Calu3 (cell line): Measurements from ENCODE around the gene CCDC15. TPM values are rescaled to one million over a fixed set of nuclear protein-coding genes. Genes with fewer than 3 reads are reported as not detected.

ENCODE experiments used
- BruUV-seq: library from RNA; stranded (reverse); fragments of 400-500 nt; replicated peaks from 2 replicates; lab custom pipeline; 2021; lab: Mats Ljungman, UMichigan
- CTCF ChIA-PET: fragments of 300-600 bp; sonication (Branson Sonifier 250); formaldehyde crosslinking; loops from one replicate; lab custom pipeline; 2022; ENCODE audit warnings: antibody characterized with exemption; lab: Charles Lee
- DNase-seq: peaks from one replicate; pipeline ENCODE4 v3.0.0; 2022
- H3K27ac Mint-ChIP-seq: one replicate; pipeline ENCODE4 v1.8.0; 2022; ENCODE audit warnings: mixed read lengths; ENCODE audit not compliant: unreplicated experiment
- H3K27me3 Mint-ChIP-seq: one replicate; pipeline ENCODE4 v1.8.0; 2022; ENCODE audit warnings: mixed read lengths; ENCODE audit not compliant: unreplicated experiment
- H3K36me3 Mint-ChIP-seq: one replicate; pipeline ENCODE4 v1.8.0; 2022; ENCODE audit warnings: mild to moderate bottlenecking, moderate library complexity, mixed read lengths; ENCODE audit not compliant: insufficient read depth, unreplicated experiment
- H3K4me1 Mint-ChIP-seq: one replicate; pipeline ENCODE4 v1.8.0; 2022; ENCODE audit warnings: mild to moderate bottlenecking, low read depth, mixed read lengths; ENCODE audit not compliant: unreplicated experiment
- H3K4me3 Mint-ChIP-seq: one replicate; pipeline ENCODE4 v1.8.0; 2022; ENCODE audit warnings: mild to moderate bottlenecking, low read depth, moderate library complexity, mixed read lengths; ENCODE audit not compliant: unreplicated experiment
- H3K9me3 Mint-ChIP-seq: one replicate; pipeline ENCODE4 v1.8.0; 2022; ENCODE audit warnings: low read depth, mixed read lengths; ENCODE audit not compliant: unreplicated experiment
- CTCF ChIP-seq: fragments of 200-600 bp; IDR thresholded peaks from one replicate; pipeline ENCODE4 v1.8.0; 2022; ENCODE audit warnings: antibody characterized with exemption; ENCODE audit not compliant: unreplicated experiment
- intact Hi-C: fragments of 100-400 bp; cut with micrococcal nuclease; formaldehyde crosslinking; loops from one replicate; pipeline ENCODE4 v1.10.0; 2022; ENCODE audit not compliant: unreplicated experiment
- total RNA-seq: library from RNA; stranded (reverse); gene quantifications from 2 replicates; pipeline ENCODE4 v1.2.3, GENCODE V29; 2022

The CCDC15 gene
- total RNA-seq, 1 experiment from 2014 or later, result 2.3 TPM

- CTCF ChIA-PET, result no interaction called here
- Mint-ChIP-seq H3K4me3 (no peak overlapping the region), H3K27ac (no peak overlapping the region), H3K9me3 (no peaks in the 10 kb centered on the region), H3K4me1 (no peaks in the 10 kb centered on the region), H3K36me3 (no peaks in the 10 kb centered on the region), H3K27me3 (peaks cover 51% of the 10 kb centered on the region)
- no peak for DNase-seq
- TF ChIP-seq CTCF, result no peak
- intact Hi-C loops, result no loop called here
- BruUV-seq, result no TSS peak
Observed at GRCh38 chr11:124946735-124947141, 7.3 kb upstream of the CCDC15 start.

GRCh38 chr11:124950601-124951330 lies 3.2 kb upstream of the CCDC15 start:
- no peak for TF ChIP-seq CTCF
- CTCF ChIA-PET, result no interaction called here
- Mint-ChIP-seq H3K36me3 (no peaks in the 10 kb centered on the region), H3K4me1 (no peaks in the 10 kb centered on the region), H3K9me3 (no peaks in the 10 kb centered on the region), H3K4me3 (no peak overlapping the region), H3K27ac (no peak overlapping the region), H3K27me3 (peaks cover 24% of the 10 kb centered on the region)
- DNase-seq, result no peak
- intact Hi-C loops, result no loop called here
- no TSS peak for BruUV-seq

GRCh38 chr11:124951341-124951740 lies 2.7 kb upstream of the CCDC15 start:
- no peaks in the 10 kb centered on the region for H3K36me3 Mint-ChIP-seq
- BruUV-seq, result no TSS peak
- H3K27me3 Mint-ChIP-seq, result peaks cover 19% of the 10 kb centered on the region
- CTCF ChIA-PET, result no interaction called here
- TF ChIP-seq CTCF, result no peak
- H3K9me3 Mint-ChIP-seq, result no peaks in the 10 kb centered on the region
- intact Hi-C loops, result no loop called here
- DNase-seq, result no peak
- no peaks in the 10 kb centered on the region for H3K4me1 Mint-ChIP-seq
- H3K27ac Mint-ChIP-seq, result no peak overlapping the region
- H3K4me3 Mint-ChIP-seq, result no peak overlapping the region

DNA sequence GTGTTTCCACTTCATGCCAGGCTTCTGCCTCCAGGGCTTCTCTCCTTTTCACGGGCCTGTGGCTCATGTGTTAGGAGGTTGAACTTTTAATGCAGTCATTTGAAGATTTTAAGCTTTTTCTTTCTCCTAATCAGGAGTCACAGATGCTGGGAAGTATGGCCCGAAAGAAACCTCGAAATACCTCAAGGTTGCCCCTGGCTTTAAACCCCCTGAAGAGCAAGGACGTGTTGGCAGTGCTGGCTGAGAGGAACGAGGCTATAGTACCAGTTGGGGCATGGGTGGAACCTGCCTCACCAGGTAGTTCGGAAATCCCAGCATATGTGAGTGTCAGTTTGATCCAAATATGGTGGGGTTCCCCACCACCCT lies 571 bp downstream of the CCDC15 start:
- no peak for TF ChIP-seq CTCF
- Mint-ChIP-seq H3K36me3 (no peaks in the 10 kb centered on the region), H3K4me3 (no peak overlapping the region), H3K9me3 (no peaks in the 10 kb centered on the region), H3K27ac (no peak overlapping the region), H3K27me3 (no peaks in the 10 kb centered on the region), H3K4me1 (no peaks in the 10 kb centered on the region)
- TSS peak; percentile 69 for BruUV-seq
- intact Hi-C loops, result no loop called here
- DNase-seq, result no peak
- CTCF ChIA-PET, result no interaction called here
